Chondrocyte (in vitro differentiated cells): ENCODE data around the gene NMNAT2. TPM values are rescaled to one million over a fixed set of nuclear protein-coding genes. Genes with fewer than 3 reads are reported as not detected.

ENCODE experiments used
- DNase-seq: peaks from one replicate; pipeline ENCODE4 v3.0.0; 2021; ENCODE audit warnings: mixed read lengths, low spot score
- H3K27ac Mint-ChIP-seq: one replicate; pipeline ENCODE4 v1.8.0; 2021; ENCODE audit warnings: mild to moderate bottlenecking, moderate library complexity, mixed read lengths; ENCODE audit not compliant: unreplicated experiment
- H3K27me3 Mint-ChIP-seq: 2 replicates; pipeline ENCODE4 v1.8.0; 2021; ENCODE audit warnings: low read depth, mixed read lengths
- H3K36me3 Mint-ChIP-seq: 2 replicates; pipeline ENCODE4 v1.8.0; 2021; ENCODE audit warnings: low read depth, mixed read lengths
- H3K4me1 Mint-ChIP-seq: 2 replicates; pipeline ENCODE4 v1.8.0; 2021; ENCODE audit warnings: low read depth, mild to moderate bottlenecking, mixed read lengths
- H3K4me3 Mint-ChIP-seq: one replicate; pipeline ENCODE4 v1.8.0; 2021; ENCODE audit warnings: mild to moderate bottlenecking, moderate library complexity, mixed read lengths; ENCODE audit not compliant: unreplicated experiment
- H3K9me3 Mint-ChIP-seq: 2 replicates; pipeline ENCODE4 v1.8.0; 2021; ENCODE audit warnings: low read depth, mixed read lengths
- CTCF ChIP-seq: fragments of 200-600 bp; sonication (generic); IDR thresholded peaks from 2 replicates; pipeline ENCODE4 v1.5.0; 2021; ENCODE audit warnings: antibody characterized with exemption, mild to moderate bottlenecking, moderate library complexity
- total RNA-seq: library from RNA; stranded (reverse); gene quantifications from 3 replicates; pipeline ENCODE4 v1.2.1, GENCODE V29; 2021

Gene NMNAT2
- total RNA-seq, 1 donor from 2014 or later = 5.5 TPM

- DNase-seq = no peak
- Mint-ChIP-seq H3K9me3 (no peaks in the 10 kb centered on the region), H3K27ac (no peak overlapping the region), H3K27me3 (peaks cover 47% of the 10 kb centered on the region), H3K36me3 (no peaks in the 10 kb centered on the region), H3K4me1 (peaks cover 2% of the 10 kb centered on the region), H3K4me3 (no peak overlapping the region)
- TF ChIP-seq CTCF = no peak
Observed at GRCh38 chr1:183423541-183423940, 5.4 kb upstream of the NMNAT2 start.

GRCh38 chr1:183419399-183419798 lies 1.2 kb upstream of the NMNAT2 start:
- H3K27me3 Mint-ChIP-seq = peaks cover 63% of the 10 kb centered on the region

GRCh38 chr1:183418696-183419095 lies 516 bp upstream of the NMNAT2 start:
- TF ChIP-seq CTCF = no peak
- no peak overlapping the region for H3K27ac Mint-ChIP-seq
- peaks cover 23% of the 10 kb centered on the region for H3K4me1 Mint-ChIP-seq
- H3K4me3 Mint-ChIP-seq = peak overlapping the region; percentile 83
- H3K36me3 Mint-ChIP-seq = peaks cover 1% of the 10 kb centered on the region
- DNase-seq = no peak
- H3K9me3 Mint-ChIP-seq = no peaks in the 10 kb centered on the region
- peaks cover 65% of the 10 kb centered on the region for H3K27me3 Mint-ChIP-seq

More at GRCh38 chr1:183419399-183419798, 1.2 kb upstream of the NMNAT2 start:
- H3K4me3 Mint-ChIP-seq = no peak overlapping the region
- no peak for TF ChIP-seq CTCF
- DNase-seq = no peak
- H3K4me1 Mint-ChIP-seq = peaks cover 23% of the 10 kb centered on the region
- no peak overlapping the region for H3K27ac Mint-ChIP-seq
- no peaks in the 10 kb centered on the region for H3K9me3 Mint-ChIP-seq
- H3K36me3 Mint-ChIP-seq = no peaks in the 10 kb centered on the region

- TF ChIP-seq CTCF = no peak
- peaks cover 23% of the 10 kb centered on the region for H3K4me1 Mint-ChIP-seq
- no peaks in the 10 kb centered on the region for H3K9me3 Mint-ChIP-seq
- no peak for DNase-seq
- peaks cover 1% of the 10 kb centered on the region for H3K36me3 Mint-ChIP-seq
- H3K27me3 Mint-ChIP-seq = peaks cover 62% of the 10 kb centered on the region
- no peak overlapping the region for H3K27ac Mint-ChIP-seq
- peak overlapping the region; percentile 83 for H3K4me3 Mint-ChIP-seq
Observed at GRCh38 chr1:183416850-183417771, 1.1 kb downstream of the NMNAT2 start.

GRCh38 chr1:183414365-183414764 lies 3.8 kb downstream of the NMNAT2 start:
- H3K36me3 Mint-ChIP-seq = peaks cover 1% of the 10 kb centered on the region
- H3K27me3 Mint-ChIP-seq = peaks cover 40% of the 10 kb centered on the region
- DNase-seq = no peak
- no peak for TF ChIP-seq CTCF
- H3K4me1 Mint-ChIP-seq = peaks cover 26% of the 10 kb centered on the region
- no peak overlapping the region for H3K4me3 Mint-ChIP-seq
- no peak overlapping the region for H3K27ac Mint-ChIP-seq
- no peaks in the 10 kb centered on the region for H3K9me3 Mint-ChIP-seq
